Loucy (cell line): ENCODE results near the gene AVPR1A.

Experiments
- EZH2phosphoT487 ChIP-seq: fragments of 200-600 bp; IDR thresholded peaks from 2 replicates; pipeline ENCODE4 v1.6.1; 2018; ENCODE audit warnings: antibody characterized with exemption, mild to moderate bottlenecking, moderate library complexity, borderline replicate concordance
- TF ChIP-seq, protein P1 (sequence below): fragments of 200-600 bp; sonication (generic); conservative IDR thresholded peaks from 2 replicates; pipeline ENCODE4 v1.5.1; 2014; ENCODE audit warnings: mild to moderate bottlenecking, antibody characterized with exemption, low read length

DNA sequence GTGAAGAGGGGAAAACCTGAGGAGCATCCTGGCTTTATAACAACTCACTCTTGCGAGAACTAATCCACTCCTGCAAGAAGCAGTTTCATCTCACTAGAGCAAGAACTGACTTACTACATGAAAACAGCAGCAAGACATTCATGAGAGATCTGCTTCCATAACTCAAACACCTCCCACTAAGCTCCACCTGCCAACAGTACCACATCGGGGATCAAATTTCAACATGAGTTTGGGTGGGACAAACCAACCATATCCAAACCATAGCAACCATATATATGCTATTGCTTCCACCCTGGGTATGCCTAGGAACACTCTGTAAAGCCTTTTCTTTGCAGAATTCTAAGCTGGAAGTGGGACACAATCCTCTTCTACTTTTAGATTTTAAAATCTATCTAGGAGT lies 13.9 kb upstream of the AVPR1A start:
- TF ChIP-seq, protein P1, sequence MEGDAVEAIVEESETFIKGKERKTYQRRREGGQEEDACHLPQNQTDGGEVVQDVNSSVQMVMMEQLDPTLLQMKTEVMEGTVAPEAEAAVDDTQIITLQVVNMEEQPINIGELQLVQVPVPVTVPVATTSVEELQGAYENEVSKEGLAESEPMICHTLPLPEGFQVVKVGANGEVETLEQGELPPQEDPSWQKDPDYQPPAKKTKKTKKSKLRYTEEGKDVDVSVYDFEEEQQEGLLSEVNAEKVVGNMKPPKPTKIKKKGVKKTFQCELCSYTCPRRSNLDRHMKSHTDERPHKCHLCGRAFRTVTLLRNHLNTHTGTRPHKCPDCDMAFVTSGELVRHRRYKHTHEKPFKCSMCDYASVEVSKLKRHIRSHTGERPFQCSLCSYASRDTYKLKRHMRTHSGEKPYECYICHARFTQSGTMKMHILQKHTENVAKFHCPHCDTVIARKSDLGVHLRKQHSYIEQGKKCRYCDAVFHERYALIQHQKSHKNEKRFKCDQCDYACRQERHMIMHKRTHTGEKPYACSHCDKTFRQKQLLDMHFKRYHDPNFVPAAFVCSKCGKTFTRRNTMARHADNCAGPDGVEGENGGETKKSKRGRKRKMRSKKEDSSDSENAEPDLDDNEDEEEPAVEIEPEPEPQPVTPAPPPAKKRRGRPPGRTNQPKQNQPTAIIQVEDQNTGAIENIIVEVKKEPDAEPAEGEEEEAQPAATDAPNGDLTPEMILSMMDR: no peak
- no peak for TF ChIP-seq EZH2phosphoT487
